ENCODE measurements around the gene STAP1.
"Not testable (repeated sequence)": the region's sequence is repeated elsewhere in the genome, so short reads cannot be mapped to it uniquely, and the experiment has no call there.

Gene STAP1
- 0.87 to 4.1 (median 2.1) reads per million in 3 donors for total RNA-seq

DNA sequence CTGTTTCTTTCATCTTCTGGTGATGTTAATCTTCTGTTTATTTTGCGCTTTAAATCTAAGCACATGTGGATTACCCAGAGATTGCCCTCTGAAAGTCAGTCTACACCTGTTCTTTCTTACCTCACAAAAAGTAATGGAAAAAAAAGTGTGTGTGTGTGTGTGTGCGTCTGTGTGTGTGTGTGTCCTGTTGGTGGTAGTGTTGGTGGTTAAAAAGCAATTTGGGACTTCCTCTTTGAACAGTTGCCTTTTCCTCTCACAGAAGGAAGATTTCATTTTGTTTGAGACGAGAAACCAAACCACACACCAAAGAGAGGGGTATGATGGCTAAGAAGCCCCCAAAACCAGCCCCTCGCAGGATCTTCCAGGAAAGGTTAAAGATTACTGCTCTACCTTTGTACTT is at the start of gene STAP1:
TSS of gene STAP1 (plus strand) at position 235 of the 400 bp plus-strand sequence. CDS start at position 318, 83 bp downstream.
- Histone ChIP-seq H3K4me3 (ENCODE audit: insufficient read depth, low read depth, low read length, poor library complexity, severe bottlenecking) (peak within 1 kb of the TSS; percentile 33), H3K36me3 (ENCODE audit: control insufficient read depth, insufficient read depth, low read length) (no peaks in the 10 kb centered on the region), H3K27me3 (replicated peaks; ENCODE audit: control insufficient read depth, insufficient read depth, low read length, poor library complexity, severe bottlenecking) (no peaks in the 10 kb centered on the region), H3K27ac (ENCODE audit: insufficient read depth, low read length, poor library complexity, severe bottlenecking) (no peak within 1 kb of the TSS), H3K4me1 (ENCODE audit: control insufficient read depth, insufficient read depth, low read length, poor library complexity, severe bottlenecking) (peaks cover 5% of the 10 kb centered on the region), H3K9me3 (ENCODE audit: control insufficient read depth, low read length) (no peaks in the 10 kb centered on the region)
- DNase-seq: peak in 1 of 3 donors; percentile 6

DNA sequence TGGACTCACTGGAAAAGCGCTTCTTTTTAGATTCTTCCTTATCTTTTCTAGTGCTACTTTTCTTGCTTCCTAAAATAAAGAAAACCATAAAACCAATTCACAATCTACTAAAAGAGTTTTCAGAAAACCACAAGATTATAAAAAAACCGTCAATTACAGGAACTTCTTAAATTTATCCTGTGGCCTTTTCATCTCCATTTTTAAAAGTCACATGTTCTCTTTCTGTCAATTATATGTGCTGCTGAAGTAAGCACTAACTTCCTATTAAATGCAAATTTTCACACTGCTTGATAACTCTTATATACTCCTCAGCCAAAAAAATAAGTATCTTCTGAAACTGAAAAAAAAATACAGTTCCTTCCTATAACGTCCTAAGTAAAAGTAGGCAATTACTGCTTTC is 46.0 kb upstream of the STAP1 start:
- Histone ChIP-seq H3K36me3 (ENCODE audit: control insufficient read depth, insufficient read depth, low read length) (peaks cover 34% of the 10 kb centered on the region), H3K27ac (ENCODE audit: insufficient read depth, low read length, poor library complexity, severe bottlenecking) (no peak overlapping the region)
- no peak for DNase-seq

DNA sequence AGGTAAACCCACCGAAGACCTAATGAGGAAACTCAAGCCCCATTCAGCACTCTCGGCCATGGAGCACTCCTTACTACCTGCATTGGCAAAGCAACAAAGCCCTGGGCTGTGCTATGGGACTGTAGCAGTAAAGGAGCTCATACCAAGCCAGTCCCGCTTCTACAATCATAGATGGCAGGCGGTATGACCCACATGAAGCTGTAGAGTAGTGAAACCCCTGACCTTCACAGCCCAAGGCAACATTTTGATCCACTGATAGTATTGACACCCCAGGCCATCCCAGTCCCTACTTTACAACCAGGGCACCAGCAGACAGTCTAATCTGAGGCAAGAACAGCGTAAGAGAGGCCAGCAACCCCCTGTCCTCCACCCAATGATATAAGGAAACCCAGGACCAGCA is 38.4 kb upstream of the STAP1 start:
- Histone ChIP-seq H3K4me3 (ENCODE audit: insufficient read depth, low read depth, low read length, poor library complexity, severe bottlenecking) (no peak overlapping the region), H3K9me3 (ENCODE audit: control insufficient read depth, low read length) (no peaks in the 10 kb centered on the region)

More for the DNA sequence above, 46.0 kb upstream of the STAP1 start:
- Histone ChIP-seq H3K4me3 (ENCODE audit: insufficient read depth, low read depth, low read length, poor library complexity, severe bottlenecking) (no peak overlapping the region), H3K9me3 (ENCODE audit: control insufficient read depth, low read length) (no peaks in the 10 kb centered on the region), H3K4me1 (ENCODE audit: control insufficient read depth, insufficient read depth, low read length, poor library complexity, severe bottlenecking) (no peaks in the 10 kb centered on the region), H3K27me3 (replicated peaks; ENCODE audit: control insufficient read depth, insufficient read depth, low read length, poor library complexity, severe bottlenecking) (no peaks in the 10 kb centered on the region)

GRCh38 chr4:67521506-67521905 is 37.0 kb upstream of the STAP1 start:
- no peaks in the 10 kb centered on the region for H3K9me3 ChIP-seq (ENCODE audit: control insufficient read depth, low read length)
- no peak for DNase-seq
- no peaks in the 10 kb centered on the region for H3K4me1 ChIP-seq (ENCODE audit: control insufficient read depth, insufficient read depth, low read length, poor library complexity, severe bottlenecking)
- no peak overlapping the region for H3K4me3 ChIP-seq (ENCODE audit: insufficient read depth, low read depth, low read length, poor library complexity, severe bottlenecking)
- peaks cover 24% of the 10 kb centered on the region for H3K36me3 ChIP-seq (ENCODE audit: control insufficient read depth, insufficient read depth, low read length)
- H3K27ac ChIP-seq (ENCODE audit: insufficient read depth, low read length, poor library complexity, severe bottlenecking): no peak overlapping the region
- no peaks in the 10 kb centered on the region for H3K27me3 ChIP-seq (replicated peaks; ENCODE audit: control insufficient read depth, insufficient read depth, low read length, poor library complexity, severe bottlenecking)

More for the DNA sequence above, 38.4 kb upstream of the STAP1 start:
- no peak for DNase-seq
- Histone ChIP-seq H3K27me3 (replicated peaks; ENCODE audit: control insufficient read depth, insufficient read depth, low read length, poor library complexity, severe bottlenecking) (no peaks in the 10 kb centered on the region), H3K27ac (ENCODE audit: insufficient read depth, low read length, poor library complexity, severe bottlenecking) (no peak overlapping the region), H3K4me1 (ENCODE audit: control insufficient read depth, insufficient read depth, low read length, poor library complexity, severe bottlenecking) (no peaks in the 10 kb centered on the region), H3K36me3 (ENCODE audit: control insufficient read depth, insufficient read depth, low read length) (peaks cover 24% of the 10 kb centered on the region)

DNA sequence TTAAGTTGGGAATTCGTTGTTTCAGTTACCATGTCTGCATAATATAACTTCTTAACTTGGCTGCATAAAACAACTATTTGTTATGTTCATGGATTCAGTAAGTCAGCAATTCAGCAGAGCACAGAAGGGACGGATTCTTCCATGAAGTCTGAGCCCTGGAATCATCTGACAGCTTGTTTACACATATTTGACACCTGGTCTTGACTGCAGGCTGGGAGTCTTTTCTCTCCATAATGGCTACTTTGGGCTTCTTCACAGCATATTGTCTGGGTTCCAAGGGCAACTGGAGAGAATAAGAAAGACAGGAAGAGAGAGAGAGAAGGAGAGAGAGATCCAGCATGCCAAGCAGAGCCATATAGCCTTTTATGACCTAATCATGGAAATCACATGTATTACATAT is 36.3 kb upstream of the STAP1 start:
- Histone ChIP-seq H3K4me1 (ENCODE audit: control insufficient read depth, insufficient read depth, low read length, poor library complexity, severe bottlenecking) (no peaks in the 10 kb centered on the region), H3K27ac (ENCODE audit: insufficient read depth, low read length, poor library complexity, severe bottlenecking) (no peak overlapping the region), H3K4me3 (ENCODE audit: insufficient read depth, low read depth, low read length, poor library complexity, severe bottlenecking) (no peak overlapping the region), H3K9me3 (ENCODE audit: control insufficient read depth, low read length) (no peaks in the 10 kb centered on the region), H3K36me3 (ENCODE audit: control insufficient read depth, insufficient read depth, low read length) (peaks cover 18% of the 10 kb centered on the region), H3K27me3 (replicated peaks; ENCODE audit: control insufficient read depth, insufficient read depth, low read length, poor library complexity, severe bottlenecking) (no peaks in the 10 kb centered on the region)
- DNase-seq: no peak

DNA sequence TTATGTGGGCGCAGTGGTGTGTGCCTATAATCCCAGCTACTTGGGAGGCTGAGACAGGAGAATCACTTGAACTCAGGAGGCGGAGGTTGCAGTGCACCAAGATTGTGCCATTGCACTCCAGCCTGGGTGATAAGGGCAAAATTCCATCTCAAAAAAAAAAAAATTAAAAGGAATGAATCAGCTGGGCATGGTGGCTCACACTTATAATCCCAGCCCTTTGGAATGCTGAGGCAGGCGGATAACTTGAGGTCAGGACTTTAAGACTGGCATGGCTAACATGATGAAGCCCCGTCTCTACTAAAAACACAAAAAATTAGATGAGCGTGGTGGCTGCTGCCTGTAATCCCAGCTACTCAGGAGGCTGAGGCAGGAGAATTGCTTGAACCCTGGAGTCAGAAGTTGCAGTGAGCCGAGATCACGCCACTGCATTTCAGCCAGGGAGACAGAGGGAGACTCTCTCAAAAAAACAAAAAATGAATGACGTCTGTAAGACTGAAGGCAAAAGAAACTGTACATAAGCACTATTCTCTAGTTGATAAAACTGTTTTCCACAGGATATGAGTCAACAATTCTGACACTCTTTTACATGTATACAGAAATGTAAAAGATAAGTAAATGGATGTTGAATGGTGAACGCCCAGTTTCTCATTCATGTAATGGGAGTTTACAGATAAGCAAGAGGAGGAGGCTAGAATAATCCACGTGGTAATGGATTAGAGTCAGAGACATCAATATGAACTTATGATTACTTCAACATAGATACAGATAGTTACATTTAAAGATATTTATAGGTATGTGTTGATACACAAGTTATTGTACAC is 35.5 kb upstream of the STAP1 start:
- no peaks in the 10 kb centered on the region for H3K27me3 ChIP-seq (replicated peaks; ENCODE audit: control insufficient read depth, insufficient read depth, low read length, poor library complexity, severe bottlenecking)
- H3K4me3 ChIP-seq (ENCODE audit: insufficient read depth, low read depth, low read length, poor library complexity, severe bottlenecking): no peak overlapping the region
- H3K9me3 ChIP-seq (ENCODE audit: control insufficient read depth, low read length): no peaks in the 10 kb centered on the region
- peaks cover 13% of the 10 kb centered on the region for H3K36me3 ChIP-seq (ENCODE audit: control insufficient read depth, insufficient read depth, low read length)
- DNase-seq: no peak
- H3K4me1 ChIP-seq (ENCODE audit: control insufficient read depth, insufficient read depth, low read length, poor library complexity, severe bottlenecking): no peaks in the 10 kb centered on the region
- H3K27ac ChIP-seq (ENCODE audit: insufficient read depth, low read length, poor library complexity, severe bottlenecking): no peak overlapping the region

DNA sequence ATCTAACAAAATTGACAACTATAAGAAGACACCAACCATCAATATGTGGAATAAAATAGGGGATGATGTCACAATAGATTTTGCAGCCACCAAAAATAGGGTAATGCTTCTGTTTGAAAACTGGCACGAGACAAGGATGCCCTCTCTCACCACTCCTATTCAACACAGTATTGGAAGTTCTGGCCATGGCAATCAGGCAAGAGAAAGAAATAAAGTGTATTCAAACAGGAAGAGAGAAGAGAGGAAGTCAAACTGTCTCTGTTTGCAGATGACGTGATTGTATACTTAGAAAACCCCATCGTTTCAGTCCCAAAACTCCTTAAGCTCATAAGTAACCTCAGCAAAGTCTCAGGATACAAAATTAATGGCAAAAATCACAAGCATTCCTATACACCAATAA is 34.4 kb upstream of the STAP1 start:
- not testable (repeated sequence) for H3K9me3 ChIP-seq (ENCODE audit: control insufficient read depth, low read length); H3K36me3 ChIP-seq (ENCODE audit: control insufficient read depth, insufficient read depth, low read length); H3K27ac ChIP-seq (ENCODE audit: insufficient read depth, low read length, poor library complexity, severe bottlenecking); H3K4me1 ChIP-seq (ENCODE audit: control insufficient read depth, insufficient read depth, low read length, poor library complexity, severe bottlenecking); H3K4me3 ChIP-seq (ENCODE audit: insufficient read depth, low read depth, low read length, poor library complexity, severe bottlenecking); H3K27me3 ChIP-seq (replicated peaks; ENCODE audit: control insufficient read depth, insufficient read depth, low read length, poor library complexity, severe bottlenecking); DNase-seq

- DNase-seq: no peak
- H3K27me3 ChIP-seq (replicated peaks; ENCODE audit: control insufficient read depth, insufficient read depth, low read length, poor library complexity, severe bottlenecking): no peaks in the 10 kb centered on the region
- no peaks in the 10 kb centered on the region for H3K9me3 ChIP-seq (ENCODE audit: control insufficient read depth, low read length)
- H3K36me3 ChIP-seq (ENCODE audit: control insufficient read depth, insufficient read depth, low read length): peaks cover 40% of the 10 kb centered on the region
- H3K4me3 ChIP-seq (ENCODE audit: insufficient read depth, low read depth, low read length, poor library complexity, severe bottlenecking): no peak overlapping the region
- no peak overlapping the region for H3K27ac ChIP-seq (ENCODE audit: insufficient read depth, low read length, poor library complexity, severe bottlenecking)
- no peaks in the 10 kb centered on the region for H3K4me1 ChIP-seq (ENCODE audit: control insufficient read depth, insufficient read depth, low read length, poor library complexity, severe bottlenecking)
Observed at GRCh38 chr4:67531379-67531962, 27.1 kb upstream of the STAP1 start.

GRCh38 chr4:67532397-67532796 is 26.1 kb upstream of the STAP1 start:
- not testable (repeated sequence) for H3K27me3 ChIP-seq (replicated peaks; ENCODE audit: control insufficient read depth, insufficient read depth, low read length, poor library complexity, severe bottlenecking); H3K27ac ChIP-seq (ENCODE audit: insufficient read depth, low read length, poor library complexity, severe bottlenecking); H3K4me3 ChIP-seq (ENCODE audit: insufficient read depth, low read depth, low read length, poor library complexity, severe bottlenecking); H3K4me1 ChIP-seq (ENCODE audit: control insufficient read depth, insufficient read depth, low read length, poor library complexity, severe bottlenecking); H3K9me3 ChIP-seq (ENCODE audit: control insufficient read depth, low read length); DNase-seq
- peaks cover 43% of the 10 kb centered on the region for H3K36me3 ChIP-seq (ENCODE audit: control insufficient read depth, insufficient read depth, low read length)

- H3K27ac ChIP-seq (ENCODE audit: insufficient read depth, low read length, poor library complexity, severe bottlenecking): no peak overlapping the region
- no peaks in the 10 kb centered on the region for H3K27me3 ChIP-seq (replicated peaks; ENCODE audit: control insufficient read depth, insufficient read depth, low read length, poor library complexity, severe bottlenecking)
- H3K4me1 ChIP-seq (ENCODE audit: control insufficient read depth, insufficient read depth, low read length, poor library complexity, severe bottlenecking): no peaks in the 10 kb centered on the region
- no peaks in the 10 kb centered on the region for H3K9me3 ChIP-seq (ENCODE audit: control insufficient read depth, low read length)
- DNase-seq: no peak
- H3K36me3 ChIP-seq (ENCODE audit: control insufficient read depth, insufficient read depth, low read length): peaks cover 46% of the 10 kb centered on the region
- no peak overlapping the region for H3K4me3 ChIP-seq (ENCODE audit: insufficient read depth, low read depth, low read length, poor library complexity, severe bottlenecking)
Observed at GRCh38 chr4:67533112-67533511, 25.4 kb upstream of the STAP1 start.
